NCI-H2029 treated with DMSO at 0.1 percent for 48 hours (cell line): ENCODE results near the gene PPP1CA.

Experiments used
- DNase-seq: peaks from one replicate; lab custom pipeline; 2025; lab: John Stamatoyannopoulos, UW

Gene PPP1CA

DNA sequence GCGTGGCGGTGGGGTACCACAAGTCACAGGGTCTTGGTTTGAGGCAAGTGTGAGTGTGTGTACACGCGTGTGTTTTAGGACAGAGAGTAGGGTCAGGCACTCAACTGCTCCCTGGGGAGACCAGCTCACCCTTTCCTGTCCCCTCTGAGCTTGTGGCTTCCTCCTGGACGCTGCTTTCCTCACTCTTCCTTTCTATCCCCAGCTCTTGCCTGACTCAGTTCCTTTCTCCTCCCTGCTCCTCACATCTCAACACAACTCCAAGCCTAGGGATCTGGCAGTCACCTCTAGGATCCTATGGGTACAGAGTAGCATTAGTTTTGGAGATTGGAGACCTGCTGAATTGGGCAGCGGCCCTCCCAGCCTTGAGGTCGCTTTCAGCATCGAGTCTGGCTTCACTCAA lies 32.4 kb downstream of the PPP1CA start:
- DNase-seq: no peak

DNA sequence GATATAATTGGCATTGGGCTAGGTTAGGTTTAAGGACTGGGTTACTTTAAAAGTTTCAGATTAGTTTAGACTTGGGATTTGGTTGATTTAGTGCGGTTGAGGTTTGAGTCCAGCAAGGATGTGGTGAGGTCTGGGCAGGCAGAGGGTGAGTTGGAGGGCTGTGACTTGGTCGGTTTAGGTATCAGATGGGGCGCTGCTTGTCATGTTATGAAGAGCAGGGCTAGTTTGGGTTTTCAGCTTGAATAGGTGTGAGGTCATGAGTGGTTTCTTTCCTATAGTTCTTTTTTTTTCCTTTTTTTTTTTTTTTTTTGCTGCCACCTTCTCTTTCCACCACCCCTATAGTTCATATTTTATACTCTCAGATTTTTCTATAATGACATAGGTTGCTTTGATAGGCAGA lies 33.0 kb downstream of the PPP1CA start:
- DNase-seq: no peak

DNA sequence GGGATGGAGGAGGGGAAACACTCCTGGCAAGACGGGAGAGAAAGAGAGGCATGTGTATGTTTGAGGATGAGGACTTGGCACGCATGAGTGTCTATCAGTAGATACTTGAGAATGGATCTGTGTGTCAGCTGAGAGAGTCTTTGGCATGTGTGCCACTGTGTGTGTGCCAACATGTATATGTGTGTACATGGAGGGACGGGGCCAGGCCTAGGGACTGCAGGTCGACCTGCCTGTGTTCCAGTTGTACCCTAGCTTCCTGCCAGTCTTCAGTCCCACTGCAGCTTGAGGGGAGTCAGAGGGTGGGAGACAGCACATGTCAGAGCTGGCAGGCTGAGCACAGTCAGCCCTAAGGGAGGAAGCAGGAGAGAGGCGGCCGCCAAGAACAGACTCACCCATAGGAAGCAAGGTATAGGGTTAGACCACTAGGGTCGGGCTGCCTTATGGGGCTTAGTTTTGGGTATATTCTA lies 33.9 kb downstream of the PPP1CA start:
- DNase-seq: peak; percentile 72

DNA sequence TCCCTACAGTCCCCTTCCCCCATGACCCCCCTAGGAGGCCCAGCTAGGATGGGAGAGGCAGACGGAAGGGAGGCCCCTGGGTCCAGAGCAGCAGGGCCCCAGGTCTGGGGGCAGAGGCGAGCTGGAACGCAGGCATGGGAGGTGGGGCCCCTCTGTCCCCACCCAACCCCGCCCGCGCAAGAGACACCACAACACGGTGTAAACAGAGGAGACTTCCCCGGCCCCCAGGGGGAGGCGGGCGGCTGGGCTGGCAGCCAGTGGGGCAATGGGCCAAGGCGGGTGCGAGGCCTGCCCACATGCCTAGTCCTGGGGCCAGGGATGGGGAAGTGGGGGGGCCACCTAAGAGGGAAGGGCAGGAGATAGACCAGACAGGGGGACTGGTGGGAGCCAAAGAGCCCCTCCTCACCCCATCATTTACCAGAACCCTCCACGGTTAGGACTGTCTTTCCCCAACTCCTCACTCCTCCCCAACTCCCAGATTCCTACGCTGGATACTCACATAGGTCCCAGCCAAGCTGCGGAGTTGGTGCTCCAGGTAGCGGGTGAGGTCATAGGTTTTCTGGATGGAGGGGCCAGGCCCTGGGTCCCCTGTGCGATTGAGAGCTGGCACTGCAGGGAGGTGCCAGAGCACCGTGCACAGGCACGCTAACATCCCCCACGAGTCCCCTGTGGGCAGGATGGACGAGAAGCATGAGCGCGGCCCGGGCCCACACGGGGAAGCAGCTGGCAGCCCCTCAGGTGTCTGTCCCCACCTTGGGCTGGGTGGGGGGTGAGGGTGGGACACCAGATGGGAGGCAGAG lies 34.5 kb downstream of the PPP1CA start:
- no peak for DNase-seq

DNA sequence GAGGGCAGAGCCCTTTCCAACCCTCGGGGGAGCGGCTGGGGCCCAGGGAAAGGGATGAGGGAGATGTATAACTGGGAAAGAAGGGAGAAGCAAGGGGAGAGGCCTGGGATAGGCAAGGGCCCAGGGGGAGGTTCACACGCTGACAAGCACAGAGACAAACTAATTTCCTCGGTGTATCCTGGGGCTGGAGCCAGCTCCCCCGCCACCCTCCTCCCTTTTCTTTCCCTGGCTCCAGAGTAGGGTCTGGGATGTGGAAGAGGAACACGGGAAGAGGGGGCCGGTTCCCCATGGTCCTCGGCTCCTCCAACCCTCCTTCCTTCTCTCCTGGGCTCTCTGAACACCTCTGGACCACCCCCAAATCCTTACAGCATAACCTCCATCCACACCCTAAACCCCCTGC lies 35.1 kb downstream of the PPP1CA start:
- DNase-seq: no peak

DNA sequence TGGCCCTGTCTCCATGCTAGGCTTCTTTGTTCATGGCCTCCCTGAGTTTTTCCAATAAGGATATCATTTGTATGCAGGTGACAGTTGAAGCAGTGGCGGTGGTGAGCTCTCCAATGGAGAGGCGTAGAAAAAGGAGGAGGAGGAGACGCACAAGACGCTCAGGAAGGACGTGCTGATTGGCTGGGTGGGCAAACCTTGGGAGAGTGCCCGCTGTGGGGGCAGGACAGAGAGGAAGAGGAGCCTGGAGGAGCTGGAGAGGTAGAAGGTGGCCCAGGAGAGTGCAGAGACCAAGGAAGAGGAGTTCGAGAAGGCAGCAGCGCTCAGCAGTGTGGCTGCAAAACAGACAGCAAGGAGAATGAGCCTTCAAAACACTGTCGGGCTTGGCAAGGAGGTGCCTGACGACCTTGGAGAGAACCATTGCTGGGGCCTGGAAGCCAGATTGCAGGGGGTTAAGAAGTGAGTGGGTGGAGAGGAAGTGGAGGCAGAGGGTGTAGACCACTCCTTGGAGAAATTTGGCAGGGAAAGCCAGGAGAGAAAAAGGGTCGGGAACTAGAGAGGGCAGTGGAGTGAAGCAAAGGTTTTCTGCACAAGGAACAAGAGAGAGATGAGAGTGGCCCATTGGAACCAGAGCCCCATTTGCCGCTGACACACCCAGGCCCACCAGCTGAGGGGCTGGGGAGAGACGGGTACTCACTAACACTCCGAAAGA lies 35.8 kb downstream of the PPP1CA start:
- no peak for DNase-seq

DNA sequence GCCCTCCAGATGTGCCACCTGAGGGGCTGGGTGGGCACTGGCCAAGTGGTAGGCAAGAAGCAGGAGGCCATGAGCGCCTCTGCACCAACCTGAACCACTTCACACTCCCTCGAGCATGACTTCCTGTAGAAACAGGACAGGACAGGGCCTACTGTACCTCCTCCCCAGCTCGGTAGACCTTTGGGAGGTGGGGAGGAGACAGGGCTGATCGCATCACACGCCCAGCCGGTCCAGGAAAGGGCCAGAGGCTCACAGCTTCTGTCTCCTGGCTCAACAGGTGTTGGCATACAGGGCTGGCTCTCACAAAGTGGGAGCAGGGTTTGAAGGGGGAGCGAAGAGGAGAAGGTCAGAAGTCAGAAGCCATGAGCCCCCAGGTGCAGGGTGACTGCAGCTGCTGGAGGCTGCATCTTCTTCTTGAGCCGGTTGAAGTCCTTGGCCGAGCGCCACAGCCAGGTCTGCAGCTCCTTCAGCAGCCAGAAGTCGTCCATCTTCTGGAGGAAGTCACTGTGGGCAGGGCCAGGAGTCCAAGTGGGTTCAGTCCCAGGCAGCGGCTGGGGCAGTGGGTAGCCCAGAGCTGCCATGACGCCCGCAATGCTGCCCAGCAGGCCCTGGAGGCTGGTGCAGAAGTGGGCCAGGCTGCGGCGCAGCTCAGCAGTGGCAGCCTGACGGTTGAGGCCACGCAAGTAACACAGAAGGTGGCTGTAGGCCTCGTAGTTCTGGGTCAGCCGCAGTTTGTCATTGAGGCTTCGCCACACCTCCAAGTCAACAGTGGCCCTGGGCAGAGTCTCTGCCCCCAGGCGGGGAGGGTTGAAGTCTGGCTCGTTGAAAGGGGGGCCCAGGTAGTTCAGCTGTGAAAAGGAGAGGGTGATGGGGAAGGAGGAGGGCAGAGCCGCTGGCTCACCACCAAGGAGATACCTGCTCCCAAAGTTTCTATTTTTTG lies 36.6 kb downstream of the PPP1CA start:
- DNase-seq: no peak

DNA sequence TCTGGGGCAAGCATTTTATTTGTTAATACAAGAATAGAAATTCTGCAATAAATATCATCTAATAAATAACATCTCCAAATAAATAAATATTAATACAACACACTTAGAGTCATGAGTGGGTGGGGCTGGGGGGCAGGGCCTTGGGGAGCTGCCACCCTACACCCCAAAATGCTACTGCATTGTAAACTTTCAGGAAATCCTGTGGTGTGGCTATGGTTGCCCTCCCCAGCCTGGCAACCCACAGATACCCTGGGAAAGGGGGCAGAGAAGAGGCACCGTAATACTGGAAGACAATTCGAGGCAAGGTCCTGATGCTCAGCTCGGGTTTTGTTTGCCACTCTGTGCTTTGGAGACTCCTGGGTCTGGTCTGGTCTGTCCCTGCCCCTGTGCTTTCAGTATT lies 37.5 kb downstream of the PPP1CA start:
- no peak for DNase-seq

DNA sequence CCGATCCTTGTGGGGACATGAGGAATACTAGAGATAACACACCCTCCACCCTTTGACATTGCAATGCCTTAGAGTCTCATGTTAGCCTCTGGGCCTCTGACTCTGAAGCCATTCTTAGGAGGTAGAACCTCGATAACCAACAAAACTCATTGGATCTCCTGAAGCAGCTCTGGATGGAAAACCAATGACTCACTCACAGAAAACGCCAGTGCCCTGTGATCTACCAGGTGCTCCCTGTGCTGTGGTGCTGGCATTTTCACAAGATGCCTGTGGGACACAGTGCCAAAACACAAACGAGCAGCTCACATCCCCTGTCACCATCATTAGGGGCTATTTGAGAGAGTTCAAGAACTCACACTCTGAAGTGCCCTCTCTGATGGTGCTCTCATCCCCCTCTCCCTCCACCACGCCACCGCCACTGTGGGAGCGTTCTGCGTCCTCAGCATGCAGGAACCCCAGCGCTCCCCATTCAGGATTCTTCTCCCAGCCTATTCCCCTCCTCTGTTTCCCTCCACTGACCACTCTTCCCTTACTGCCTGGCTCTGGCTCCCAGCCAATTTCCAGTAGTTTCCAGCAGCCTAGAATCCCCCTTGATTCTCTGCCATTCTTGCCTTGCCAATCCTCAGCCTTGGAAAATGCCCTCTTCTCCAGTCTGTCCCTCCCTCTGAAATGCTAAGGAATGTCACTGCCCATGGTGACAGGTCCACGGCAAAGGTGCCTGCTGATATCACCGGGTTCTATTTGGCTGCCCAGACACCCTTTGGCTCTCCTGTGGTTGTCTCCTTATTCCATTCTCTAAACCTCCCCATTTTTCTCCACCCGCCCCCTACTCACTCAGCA lies 43.6 kb downstream of the PPP1CA start:
- DNase-seq: no peak

DNA sequence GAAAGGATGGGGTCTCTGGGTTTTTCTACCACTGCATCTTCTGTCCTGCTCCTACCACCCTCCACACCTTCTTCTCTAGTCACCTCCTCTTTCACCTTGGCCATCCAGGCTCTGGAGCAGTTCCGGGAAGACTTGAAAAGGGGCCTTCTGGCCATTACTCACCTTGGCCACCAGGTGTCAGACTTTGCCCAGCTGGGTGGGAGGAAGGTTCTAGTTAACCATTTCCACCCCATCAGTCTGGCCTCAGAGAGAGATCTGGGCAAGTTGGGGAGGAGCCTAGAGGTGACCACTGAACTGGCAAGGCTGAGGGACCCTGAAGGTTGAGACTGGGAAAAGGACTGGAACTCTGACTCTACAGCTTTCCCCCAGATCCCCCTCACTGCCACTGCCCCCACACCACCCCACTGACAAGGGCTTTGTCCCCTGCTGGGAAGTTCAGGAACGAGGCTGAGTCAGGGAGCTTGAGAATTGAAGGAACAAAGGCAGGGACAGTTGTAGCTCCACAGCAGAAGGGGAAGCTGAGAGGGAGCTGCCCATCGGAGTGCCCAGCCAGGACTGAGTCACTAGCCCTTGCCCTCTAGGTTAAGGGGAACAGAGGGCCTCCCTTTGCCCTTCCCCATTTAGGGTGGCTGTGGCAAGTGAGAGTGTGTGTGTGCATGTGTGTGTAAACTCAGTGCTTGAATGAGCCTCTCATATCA lies 44.6 kb downstream of the PPP1CA start:
- peak; percentile 67 for DNase-seq

DNA sequence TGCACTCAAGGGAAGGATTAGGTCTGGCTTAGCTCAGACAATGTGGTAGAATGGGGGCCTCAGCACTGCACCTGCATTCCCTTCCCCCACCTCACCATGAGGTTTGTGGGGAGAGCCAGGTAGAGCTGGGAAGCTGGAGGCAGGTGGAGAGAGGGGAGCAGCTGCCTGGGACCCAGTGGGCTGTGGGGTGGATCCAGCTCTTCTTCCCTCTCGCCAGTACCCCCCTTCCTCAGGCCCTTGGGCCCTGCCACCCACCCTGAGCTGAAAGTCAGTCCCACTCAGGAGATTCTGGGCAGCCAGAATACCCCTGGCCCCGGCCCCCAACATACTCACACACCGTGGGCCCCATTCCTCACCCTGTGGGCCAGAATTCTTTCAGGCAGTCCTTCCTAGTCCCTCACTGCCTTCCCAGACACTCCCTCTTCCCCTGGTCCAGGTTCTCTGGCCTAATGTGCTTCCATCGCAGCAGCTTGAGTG lies 45.2 kb downstream of the PPP1CA start:
- DNase-seq: no peak

DNA sequence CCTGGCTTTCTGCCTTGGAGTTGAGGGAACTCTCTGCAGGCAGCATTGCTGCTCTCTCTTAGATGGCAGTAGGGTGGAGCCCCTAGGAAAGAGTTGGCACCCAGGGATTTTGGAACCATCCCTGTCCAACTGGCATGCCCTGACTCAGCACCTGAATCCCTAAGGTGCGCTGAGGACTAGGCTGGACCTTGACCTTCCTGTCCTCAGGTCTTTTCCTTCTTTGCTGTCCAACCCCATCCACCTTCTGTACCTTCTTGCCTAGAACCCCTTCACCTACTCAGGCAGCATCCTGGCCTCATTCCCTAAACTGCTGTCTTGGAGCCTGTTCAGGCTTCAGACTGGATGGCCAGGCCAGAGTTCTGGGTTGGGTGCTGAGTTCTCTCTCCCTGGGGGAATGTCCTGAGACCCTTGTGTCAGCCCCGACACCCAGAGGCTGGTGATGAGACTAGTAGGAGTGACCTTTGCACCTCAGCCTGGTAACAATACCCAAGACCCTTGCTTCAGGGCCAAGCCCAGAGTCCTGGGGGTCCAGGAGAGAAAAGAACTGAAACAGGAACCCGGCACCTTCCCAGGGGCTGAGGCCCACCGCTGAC lies 45.8 kb downstream of the PPP1CA start:
- no peak for DNase-seq

DNA sequence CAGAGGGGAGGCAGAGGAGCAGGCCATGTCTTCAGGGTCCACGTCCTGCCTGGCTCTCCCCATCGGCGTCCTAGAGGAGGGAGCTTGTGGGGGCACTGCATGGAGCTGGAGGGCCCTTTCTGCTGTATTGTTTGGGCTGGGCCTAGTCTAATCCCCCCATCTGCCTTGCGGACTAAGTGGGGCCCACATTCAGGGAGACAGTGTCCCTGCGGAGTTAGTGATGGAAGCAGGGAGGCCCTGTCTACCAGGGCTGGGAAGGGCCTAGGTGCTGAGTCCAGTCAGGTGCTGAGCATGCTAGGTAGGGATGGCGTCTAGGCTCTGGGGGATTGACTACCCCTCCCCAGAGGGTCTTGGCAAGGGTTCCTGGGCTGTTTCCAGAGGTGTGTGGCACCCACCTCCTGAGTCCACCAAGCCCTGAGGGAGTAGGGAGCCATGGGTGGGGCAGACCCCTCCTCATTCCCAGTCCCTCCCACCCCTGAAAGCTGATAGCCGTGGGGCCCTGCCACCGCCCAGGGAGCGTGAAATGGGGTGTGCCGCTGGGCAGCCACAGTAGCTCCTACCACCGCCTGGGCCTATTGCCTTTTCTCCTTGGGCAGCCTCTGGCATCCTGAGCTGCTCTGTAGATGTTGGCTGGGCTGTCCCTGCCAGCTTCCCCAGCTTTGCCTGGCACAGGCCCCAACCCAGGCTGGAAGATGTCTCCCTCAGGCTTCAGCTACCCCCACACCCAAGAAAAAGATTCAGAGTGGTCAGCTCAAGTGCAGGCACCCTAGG lies 46.5 kb downstream of the PPP1CA start:
- DNase-seq: no peak

DNA sequence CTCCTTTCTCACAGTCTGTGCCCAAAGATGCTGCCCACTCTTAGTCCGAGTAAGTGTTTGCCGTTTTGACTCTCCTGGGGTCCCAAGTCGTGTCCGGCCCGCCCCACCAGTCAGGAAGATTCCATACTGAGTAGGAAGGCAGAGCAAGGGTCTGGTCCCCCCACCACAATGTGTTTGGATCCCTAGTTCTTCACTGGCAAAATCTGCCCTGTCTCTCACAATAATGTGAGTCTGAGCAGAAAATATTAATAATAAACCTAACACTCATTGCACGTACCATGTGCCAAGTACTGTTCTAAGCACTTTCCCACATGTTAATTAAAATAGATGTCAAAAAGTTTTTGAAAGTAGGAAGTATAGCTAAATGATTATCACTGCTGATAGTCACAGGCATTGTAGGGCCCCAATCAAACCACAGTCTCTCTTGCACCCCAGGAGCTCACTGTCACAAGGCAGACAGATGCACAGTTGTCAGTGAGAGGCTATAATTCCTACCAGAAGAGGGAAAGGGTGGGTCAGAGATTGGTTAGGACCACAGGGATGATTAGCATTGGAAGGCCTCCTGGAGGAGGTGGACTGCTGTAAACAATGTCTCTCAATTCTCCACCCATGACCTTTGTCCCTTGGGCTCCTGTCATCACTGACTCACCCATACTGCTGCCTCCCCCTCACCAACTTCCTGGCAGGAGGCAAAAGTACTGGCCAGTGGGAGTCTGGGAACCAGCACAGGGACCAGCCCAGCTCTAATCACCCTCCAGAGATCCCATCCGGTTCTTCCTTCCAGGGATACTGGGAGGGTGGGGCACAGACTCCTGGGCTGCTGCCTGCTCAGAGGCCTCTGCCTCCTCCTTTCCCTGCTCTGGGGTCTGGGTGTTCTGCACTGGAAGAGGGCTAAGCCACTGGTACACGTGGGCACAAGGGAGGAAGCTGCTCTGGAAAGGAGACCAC lies 47.3 kb downstream of the PPP1CA start:
- no peak for DNase-seq

DNA sequence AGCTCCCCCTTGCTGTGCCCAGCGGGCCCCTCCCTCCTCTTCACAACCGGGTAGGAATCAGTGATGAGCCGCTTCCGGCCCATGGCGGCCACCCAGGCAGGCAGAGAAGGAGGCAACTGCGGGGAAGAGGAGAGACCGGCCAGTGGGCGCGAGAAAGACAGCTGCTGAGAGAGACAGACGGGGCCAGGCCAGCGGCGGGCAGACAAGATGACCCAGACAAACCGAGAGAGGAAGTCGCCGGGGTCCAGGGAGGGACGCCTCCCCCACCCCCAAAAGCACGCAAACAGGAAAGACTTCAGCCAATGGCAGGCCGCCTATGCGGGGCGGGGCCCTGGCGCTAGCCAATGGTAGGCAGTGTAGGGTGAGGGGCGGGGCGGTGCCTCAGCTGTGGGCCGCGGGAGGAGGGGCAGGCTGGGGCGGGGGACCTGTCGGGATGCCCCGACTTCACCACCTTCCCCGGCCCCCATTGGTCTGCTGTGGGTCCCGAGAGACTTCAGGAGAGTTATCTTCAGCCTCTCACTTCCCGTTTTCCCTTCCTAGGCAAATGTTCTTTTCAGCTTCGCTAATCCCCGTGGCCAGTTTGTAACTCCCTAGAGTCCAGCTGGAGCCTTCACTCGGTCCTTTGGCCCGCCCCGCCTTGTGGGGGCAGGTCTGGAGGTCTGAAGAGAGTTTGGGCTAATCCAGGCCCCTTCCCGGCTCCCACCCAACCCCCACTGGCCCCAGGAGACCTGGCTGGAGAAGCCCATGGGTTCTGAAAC lies 48.2 kb downstream of the PPP1CA start, which contains the start of gene POLD4:
Gene POLD4, minus strand, starts transcription at position 230 of the 758 bp plus-strand sequence. Its CDS starts 147 bp downstream, at position 83.
- peak; percentile 79 for DNase-seq

DNA sequence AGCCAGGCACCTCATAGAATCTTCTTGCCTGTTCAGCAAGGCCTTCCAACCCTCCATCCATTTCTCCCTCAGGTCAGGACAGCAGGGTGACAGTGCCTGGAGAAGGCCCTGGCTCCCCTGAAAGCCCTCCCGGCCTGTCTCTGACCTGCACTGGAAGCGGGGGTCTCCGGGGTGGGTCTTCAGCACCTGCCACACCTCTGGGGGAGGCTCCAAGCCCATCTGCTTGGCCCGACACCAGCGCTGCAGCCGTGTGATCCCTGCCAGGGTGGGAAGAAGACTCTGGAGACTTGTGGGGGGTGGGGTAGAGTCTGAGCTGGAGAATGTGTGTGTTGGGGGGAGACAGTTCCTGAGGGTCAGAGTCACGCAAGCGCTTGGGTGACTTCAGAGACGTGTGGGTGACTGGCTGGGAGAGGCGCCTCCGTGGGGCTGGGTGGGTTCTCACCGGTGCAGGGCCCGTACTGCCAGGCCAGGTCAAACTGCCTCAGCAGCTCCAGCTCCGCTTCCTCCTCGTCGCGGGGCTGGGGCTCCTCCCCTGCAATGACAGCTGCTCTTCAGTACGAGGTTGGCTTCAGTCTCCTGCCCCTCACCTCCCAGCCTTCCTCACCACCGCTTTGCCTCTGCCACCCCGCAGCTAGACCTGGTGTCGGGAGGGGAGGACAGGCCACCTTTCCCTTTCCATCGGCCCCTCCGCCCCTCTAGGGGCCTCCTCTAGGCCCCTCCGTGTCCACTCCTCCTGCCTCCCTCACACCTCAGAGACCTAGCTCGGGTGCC lies 48.9 kb downstream of the PPP1CA start:
- peak; percentile 65 for DNase-seq
